ENCODE results near the gene VEPH1.
"Not testable (repeated sequence)": the region's sequence is repeated elsewhere in the genome, so short reads cannot be mapped to it uniquely, and the experiment has no call there.

DNA sequence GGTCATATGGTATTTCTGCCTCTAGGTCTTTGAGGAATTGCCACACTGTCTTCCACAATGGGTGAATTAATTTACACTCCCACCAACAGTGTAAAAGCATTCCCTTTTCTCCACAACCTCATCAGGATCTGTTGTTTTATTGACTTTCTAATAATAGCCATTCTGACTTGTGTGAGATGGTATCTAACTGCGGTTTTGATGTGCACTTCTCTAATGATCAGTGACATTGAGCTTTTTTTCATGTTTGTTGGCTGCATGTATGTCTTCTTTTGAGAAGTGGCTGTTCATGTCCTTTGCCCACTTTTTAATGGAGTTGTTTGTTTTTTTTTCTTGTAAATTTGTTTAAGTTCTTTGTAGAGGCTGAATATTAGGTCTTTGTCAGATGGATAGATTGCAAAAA lies 178.3 kb downstream of the VEPH1 start:
- TF ChIP-seq, protein P1, sequence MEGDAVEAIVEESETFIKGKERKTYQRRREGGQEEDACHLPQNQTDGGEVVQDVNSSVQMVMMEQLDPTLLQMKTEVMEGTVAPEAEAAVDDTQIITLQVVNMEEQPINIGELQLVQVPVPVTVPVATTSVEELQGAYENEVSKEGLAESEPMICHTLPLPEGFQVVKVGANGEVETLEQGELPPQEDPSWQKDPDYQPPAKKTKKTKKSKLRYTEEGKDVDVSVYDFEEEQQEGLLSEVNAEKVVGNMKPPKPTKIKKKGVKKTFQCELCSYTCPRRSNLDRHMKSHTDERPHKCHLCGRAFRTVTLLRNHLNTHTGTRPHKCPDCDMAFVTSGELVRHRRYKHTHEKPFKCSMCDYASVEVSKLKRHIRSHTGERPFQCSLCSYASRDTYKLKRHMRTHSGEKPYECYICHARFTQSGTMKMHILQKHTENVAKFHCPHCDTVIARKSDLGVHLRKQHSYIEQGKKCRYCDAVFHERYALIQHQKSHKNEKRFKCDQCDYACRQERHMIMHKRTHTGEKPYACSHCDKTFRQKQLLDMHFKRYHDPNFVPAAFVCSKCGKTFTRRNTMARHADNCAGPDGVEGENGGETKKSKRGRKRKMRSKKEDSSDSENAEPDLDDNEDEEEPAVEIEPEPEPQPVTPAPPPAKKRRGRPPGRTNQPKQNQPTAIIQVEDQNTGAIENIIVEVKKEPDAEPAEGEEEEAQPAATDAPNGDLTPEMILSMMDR (conservative IDR thresholded peaks at IDR 0.05 in 1 of 2, IDR thresholded peaks at IDR 0.05 in 1 of 2; ENCODE audit: extremely low read depth in 1 of 2, insufficient read depth in 1 of 2, low read depth in 1 of 2, low read length in 2 of 2), result not testable (repeated sequence)
- not testable (repeated sequence) for TF ChIP-seq EZH2 (IDR thresholded peaks at IDR 0.05; ENCODE audit: borderline replicate concordance, low read length)
